Erythroblast (primary cell): ENCODE results near the gene HLA-DPA1.

Source experiments
- GATA1 ChIP-seq: IDR thresholded peaks from 2 replicates; pipeline ENCODE4 v1.6.1; 2011; ENCODE audit warnings: low read depth, mild to moderate bottlenecking, control low read depth, low read length, moderate library complexity
- POLR2A ChIP-seq: IDR thresholded peaks from 2 replicates; pipeline ENCODE4 v1.6.1; 2011; ENCODE audit warnings: mild to moderate bottlenecking, low read length

- TF ChIP-seq POLR2A (no peak), GATA1 (no peak)
These were observed 6.1 kb upstream of the HLA-DPA1 start for GRCh38 chr6:33079580-33079979.
